H1 (cell line): ENCODE data around the gene NAT9.

Experiments
- CHD2 ChIP-seq: IDR thresholded peaks from 2 replicates; pipeline ENCODE4 v1.6.1; 2012; ENCODE audit warnings: low read length, improper control_type of control experiment
- CREB1 ChIP-seq: IDR thresholded peaks from 2 replicates; pipeline ENCODE4 v1.6.1; 2012; ENCODE audit warnings: inconsistent platforms
- EP300 ChIP-seq, 2 experiments: IDR thresholded peaks; 1 replicate in 1 of 2; 2 replicates in 1 of 2; pipeline ENCODE4 v1.6.1; 2011 to 2012; ENCODE audit warnings: low read depth in 2 of 2, low read length in 2 of 2, mild to moderate bottlenecking in 2 of 2, borderline replicate concordance in 1 of 2, inconsistent platforms in 1 of 2, moderate library complexity in 1 of 2
- GABPA ChIP-seq: IDR thresholded peaks from 2 replicates; pipeline ENCODE4 v1.6.1; 2011; ENCODE audit warnings: mild to moderate bottlenecking, low read length, moderate library complexity, borderline replicate concordance; ENCODE audit not compliant: insufficient read depth
- NRF1 ChIP-seq: IDR thresholded peaks from 2 replicates; pipeline ENCODE4 v1.6.1; 2011; ENCODE audit warnings: mild to moderate bottlenecking, low read depth, low read length, improper control_type of control experiment
- POLR2A ChIP-seq, 2 experiments: IDR thresholded peaks; 1 replicate in 1 of 2; 2 replicates in 1 of 2; pipeline ENCODE4 v1.6.1; 2011; ENCODE audit warnings: low read depth in 2 of 2, low read length in 2 of 2, mild to moderate bottlenecking in 2 of 2; ENCODE audit errors: control extremely low read depth in 1 of 2
- POLR2AphosphoS5 ChIP-seq: IDR thresholded peaks from 2 replicates; pipeline ENCODE4 v1.6.1; 2011; ENCODE audit warnings: low read depth, low read length
- RBBP5 ChIP-seq: IDR thresholded peaks from 2 replicates; pipeline ENCODE4 v1.7.1; 2012; ENCODE audit warnings: low read depth, mild to moderate bottlenecking, inconsistent platforms, low read length, moderate library complexity, borderline replicate concordance
- RFX5 ChIP-seq: IDR thresholded peaks from 2 replicates; pipeline ENCODE4 v1.6.1; 2011; ENCODE audit warnings: low read depth, low read length, improper control_type of control experiment, borderline replicate concordance
- SIX5 ChIP-seq: IDR thresholded peaks from 2 replicates; pipeline ENCODE4 v1.6.1; 2011; ENCODE audit warnings: mild to moderate bottlenecking, low read depth, low read length
- TEAD4 ChIP-seq: IDR thresholded peaks from 2 replicates; pipeline ENCODE4 v1.6.1; 2012; ENCODE audit warnings: low read depth, low read length, inconsistent platforms, mixed read lengths
- TF ChIP-seq, protein P1 (sequence below), 3 experiments: IDR thresholded peaks; 1 replicate in 2 of 3; 2 replicates in 1 of 3; pipeline versions ENCODE4 v1.5.1 to v1.6.1; 2011; ENCODE audit warnings: low read length in 3 of 3, mild to moderate bottlenecking in 3 of 3, inconsistent platforms in 2 of 3, low read depth in 1 of 3, moderate library complexity in 1 of 3; ENCODE audit not compliant: insufficient read depth in 1 of 3; ENCODE audit errors: control extremely low read depth in 1 of 3
- TF ChIP-seq, protein P2 (sequence below): IDR thresholded peaks from 2 replicates; pipeline ENCODE4 v1.6.1; 2012; ENCODE audit warnings: inconsistent platforms
- TF ChIP-seq, protein P3 (sequence below): fragments of 300-600 bp; sonication (generic); IDR thresholded peaks from 2 replicates; pipeline ENCODE4 v1.7.1; 2012; ENCODE audit warnings: low read length, moderate library complexity, mild to moderate bottlenecking, inconsistent platforms; ENCODE audit not compliant: insufficient replicate concordance

DNA sequence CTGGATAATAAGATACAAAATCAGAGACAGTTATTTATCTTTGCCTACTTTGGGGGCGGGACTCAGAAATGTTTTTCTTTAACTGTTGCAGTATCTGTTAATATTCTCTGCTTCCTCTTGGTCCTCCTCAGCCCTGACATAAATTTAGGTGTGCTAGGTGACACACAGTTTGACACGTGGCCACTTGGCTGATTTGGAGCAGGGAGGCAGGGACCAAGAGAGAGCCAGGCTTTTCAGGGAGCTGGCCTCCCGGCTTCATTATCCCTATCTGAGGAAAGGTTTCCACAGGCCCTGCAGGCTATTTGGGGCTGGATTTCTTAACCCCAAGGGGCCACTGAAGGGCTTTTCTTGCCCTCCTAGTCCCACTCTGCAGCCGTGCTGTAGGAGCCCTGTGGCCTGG lies 20.1 kb upstream of the NAT9 start:
- TF ChIP-seq, protein P1, sequence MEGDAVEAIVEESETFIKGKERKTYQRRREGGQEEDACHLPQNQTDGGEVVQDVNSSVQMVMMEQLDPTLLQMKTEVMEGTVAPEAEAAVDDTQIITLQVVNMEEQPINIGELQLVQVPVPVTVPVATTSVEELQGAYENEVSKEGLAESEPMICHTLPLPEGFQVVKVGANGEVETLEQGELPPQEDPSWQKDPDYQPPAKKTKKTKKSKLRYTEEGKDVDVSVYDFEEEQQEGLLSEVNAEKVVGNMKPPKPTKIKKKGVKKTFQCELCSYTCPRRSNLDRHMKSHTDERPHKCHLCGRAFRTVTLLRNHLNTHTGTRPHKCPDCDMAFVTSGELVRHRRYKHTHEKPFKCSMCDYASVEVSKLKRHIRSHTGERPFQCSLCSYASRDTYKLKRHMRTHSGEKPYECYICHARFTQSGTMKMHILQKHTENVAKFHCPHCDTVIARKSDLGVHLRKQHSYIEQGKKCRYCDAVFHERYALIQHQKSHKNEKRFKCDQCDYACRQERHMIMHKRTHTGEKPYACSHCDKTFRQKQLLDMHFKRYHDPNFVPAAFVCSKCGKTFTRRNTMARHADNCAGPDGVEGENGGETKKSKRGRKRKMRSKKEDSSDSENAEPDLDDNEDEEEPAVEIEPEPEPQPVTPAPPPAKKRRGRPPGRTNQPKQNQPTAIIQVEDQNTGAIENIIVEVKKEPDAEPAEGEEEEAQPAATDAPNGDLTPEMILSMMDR (IDR thresholded peaks at IDR 0.05; ENCODE audit: control extremely low read depth in 1 of 3, insufficient read depth in 1 of 3, low read depth in 1 of 3, low read length in 3 of 3): no peak
- TF ChIP-seq, protein P2, sequence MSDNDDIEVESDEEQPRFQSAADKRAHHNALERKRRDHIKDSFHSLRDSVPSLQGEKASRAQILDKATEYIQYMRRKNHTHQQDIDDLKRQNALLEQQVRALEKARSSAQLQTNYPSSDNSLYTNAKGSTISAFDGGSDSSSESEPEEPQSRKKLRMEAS: no peak
- TF ChIP-seq POLR2AphosphoS5 (no peak), GABPA (no peak), TEAD4 (no peak), RFX5 (no peak), POLR2A (IDR thresholded peaks at IDR 0.05; ENCODE audit: control extremely low read depth in 1 of 2, low read depth in 2 of 2, low read length in 2 of 2) (no peak), EP300 (IDR thresholded peaks at IDR 0.05; ENCODE audit: borderline replicate concordance in 1 of 2, low read depth in 2 of 2, low read length in 2 of 2) (no peak), CREB1 (no peak), NRF1 (no peak), RBBP5 (no peak), SIX5 (no peak), CHD2 (no peak)
- TF ChIP-seq, protein P3, sequence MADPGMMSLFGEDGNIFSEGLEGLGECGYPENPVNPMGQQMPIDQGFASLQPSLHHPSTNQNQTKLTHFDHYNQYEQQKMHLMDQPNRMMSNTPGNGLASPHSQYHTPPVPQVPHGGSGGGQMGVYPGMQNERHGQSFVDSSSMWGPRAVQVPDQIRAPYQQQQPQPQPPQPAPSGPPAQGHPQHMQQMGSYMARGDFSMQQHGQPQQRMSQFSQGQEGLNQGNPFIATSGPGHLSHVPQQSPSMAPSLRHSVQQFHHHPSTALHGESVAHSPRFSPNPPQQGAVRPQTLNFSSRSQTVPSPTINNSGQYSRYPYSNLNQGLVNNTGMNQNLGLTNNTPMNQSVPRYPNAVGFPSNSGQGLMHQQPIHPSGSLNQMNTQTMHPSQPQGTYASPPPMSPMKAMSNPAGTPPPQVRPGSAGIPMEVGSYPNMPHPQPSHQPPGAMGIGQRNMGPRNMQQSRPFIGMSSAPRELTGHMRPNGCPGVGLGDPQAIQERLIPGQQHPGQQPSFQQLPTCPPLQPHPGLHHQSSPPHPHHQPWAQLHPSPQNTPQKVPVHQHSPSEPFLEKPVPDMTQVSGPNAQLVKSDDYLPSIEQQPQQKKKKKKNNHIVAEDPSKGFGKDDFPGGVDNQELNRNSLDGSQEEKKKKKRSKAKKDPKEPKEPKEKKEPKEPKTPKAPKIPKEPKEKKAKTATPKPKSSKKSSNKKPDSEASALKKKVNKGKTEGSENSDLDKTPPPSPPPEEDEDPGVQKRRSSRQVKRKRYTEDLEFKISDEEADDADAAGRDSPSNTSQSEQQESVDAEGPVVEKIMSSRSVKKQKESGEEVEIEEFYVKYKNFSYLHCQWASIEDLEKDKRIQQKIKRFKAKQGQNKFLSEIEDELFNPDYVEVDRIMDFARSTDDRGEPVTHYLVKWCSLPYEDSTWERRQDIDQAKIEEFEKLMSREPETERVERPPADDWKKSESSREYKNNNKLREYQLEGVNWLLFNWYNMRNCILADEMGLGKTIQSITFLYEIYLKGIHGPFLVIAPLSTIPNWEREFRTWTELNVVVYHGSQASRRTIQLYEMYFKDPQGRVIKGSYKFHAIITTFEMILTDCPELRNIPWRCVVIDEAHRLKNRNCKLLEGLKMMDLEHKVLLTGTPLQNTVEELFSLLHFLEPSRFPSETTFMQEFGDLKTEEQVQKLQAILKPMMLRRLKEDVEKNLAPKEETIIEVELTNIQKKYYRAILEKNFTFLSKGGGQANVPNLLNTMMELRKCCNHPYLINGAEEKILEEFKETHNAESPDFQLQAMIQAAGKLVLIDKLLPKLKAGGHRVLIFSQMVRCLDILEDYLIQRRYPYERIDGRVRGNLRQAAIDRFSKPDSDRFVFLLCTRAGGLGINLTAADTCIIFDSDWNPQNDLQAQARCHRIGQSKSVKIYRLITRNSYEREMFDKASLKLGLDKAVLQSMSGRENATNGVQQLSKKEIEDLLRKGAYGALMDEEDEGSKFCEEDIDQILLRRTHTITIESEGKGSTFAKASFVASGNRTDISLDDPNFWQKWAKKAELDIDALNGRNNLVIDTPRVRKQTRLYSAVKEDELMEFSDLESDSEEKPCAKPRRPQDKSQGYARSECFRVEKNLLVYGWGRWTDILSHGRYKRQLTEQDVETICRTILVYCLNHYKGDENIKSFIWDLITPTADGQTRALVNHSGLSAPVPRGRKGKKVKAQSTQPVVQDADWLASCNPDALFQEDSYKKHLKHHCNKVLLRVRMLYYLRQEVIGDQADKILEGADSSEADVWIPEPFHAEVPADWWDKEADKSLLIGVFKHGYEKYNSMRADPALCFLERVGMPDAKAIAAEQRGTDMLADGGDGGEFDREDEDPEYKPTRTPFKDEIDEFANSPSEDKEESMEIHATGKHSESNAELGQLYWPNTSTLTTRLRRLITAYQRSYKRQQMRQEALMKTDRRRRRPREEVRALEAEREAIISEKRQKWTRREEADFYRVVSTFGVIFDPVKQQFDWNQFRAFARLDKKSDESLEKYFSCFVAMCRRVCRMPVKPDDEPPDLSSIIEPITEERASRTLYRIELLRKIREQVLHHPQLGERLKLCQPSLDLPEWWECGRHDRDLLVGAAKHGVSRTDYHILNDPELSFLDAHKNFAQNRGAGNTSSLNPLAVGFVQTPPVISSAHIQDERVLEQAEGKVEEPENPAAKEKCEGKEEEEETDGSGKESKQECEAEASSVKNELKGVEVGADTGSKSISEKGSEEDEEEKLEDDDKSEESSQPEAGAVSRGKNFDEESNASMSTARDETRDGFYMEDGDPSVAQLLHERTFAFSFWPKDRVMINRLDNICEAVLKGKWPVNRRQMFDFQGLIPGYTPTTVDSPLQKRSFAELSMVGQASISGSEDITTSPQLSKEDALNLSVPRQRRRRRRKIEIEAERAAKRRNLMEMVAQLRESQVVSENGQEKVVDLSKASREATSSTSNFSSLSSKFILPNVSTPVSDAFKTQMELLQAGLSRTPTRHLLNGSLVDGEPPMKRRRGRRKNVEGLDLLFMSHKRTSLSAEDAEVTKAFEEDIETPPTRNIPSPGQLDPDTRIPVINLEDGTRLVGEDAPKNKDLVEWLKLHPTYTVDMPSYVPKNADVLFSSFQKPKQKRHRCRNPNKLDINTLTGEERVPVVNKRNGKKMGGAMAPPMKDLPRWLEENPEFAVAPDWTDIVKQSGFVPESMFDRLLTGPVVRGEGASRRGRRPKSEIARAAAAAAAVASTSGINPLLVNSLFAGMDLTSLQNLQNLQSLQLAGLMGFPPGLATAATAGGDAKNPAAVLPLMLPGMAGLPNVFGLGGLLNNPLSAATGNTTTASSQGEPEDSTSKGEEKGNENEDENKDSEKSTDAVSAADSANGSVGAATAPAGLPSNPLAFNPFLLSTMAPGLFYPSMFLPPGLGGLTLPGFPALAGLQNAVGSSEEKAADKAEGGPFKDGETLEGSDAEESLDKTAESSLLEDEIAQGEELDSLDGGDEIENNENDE: no peak
